ENCODE measurements around the gene ZBTB7B.
"Not testable (repeated sequence)": the region's sequence is repeated elsewhere in the genome, so short reads cannot be mapped to it uniquely, and the experiment has no call there.

ZBTB7B gene

DNA sequence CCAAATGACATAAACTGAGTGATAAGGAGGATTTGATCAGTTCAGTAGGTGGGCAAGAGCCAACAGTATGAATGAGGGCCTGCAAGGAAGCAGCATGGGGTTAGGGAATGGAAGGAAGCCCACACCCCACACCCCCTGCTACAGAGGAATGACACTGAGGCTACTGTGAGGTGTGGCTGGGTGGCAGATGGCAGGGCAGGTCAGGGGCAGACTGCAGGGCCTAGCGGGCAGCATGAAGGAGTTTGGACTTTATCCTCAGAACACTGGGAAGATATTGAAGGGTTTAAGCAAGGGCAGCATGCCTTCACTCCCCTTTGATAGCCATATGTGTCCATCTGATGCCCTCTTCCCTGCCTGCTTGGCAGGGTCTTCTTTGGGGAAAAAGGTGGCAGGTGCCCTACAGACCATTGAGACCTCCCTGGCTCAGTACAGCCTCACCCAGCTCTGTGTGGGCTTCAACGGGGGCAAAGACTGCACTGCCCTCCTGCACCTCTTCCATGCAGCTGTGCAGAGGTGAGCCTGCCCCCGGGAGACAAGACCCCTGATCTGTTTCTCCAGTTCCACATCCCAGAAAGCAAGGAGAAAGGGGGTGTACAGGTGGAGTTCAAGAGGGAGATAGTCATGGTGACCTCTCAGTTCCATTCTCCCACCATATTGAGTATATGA is 13.3 kb upstream of the ZBTB7B start:
- no peak for DNase-seq

DNA sequence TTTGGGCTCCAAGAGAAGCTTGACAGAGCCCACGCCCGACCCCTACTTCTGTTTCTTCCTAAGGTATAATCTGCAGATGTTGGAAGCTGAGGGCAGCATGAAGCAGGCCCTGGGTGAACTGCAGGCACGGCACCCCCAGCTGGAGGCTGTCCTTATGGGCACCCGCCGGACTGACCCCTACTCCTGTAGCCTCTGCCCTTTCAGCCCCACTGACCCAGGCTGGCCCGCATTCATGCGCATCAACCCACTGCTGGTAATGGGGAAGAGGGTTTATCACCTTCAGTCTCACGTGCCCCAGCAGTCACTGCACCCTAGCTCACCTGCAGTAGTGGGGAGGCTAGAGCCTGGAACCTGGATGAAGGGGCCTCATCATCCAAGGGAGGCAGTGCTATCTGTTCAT is 12.3 kb upstream of the ZBTB7B start:
- no peak for DNase-seq

DNA sequence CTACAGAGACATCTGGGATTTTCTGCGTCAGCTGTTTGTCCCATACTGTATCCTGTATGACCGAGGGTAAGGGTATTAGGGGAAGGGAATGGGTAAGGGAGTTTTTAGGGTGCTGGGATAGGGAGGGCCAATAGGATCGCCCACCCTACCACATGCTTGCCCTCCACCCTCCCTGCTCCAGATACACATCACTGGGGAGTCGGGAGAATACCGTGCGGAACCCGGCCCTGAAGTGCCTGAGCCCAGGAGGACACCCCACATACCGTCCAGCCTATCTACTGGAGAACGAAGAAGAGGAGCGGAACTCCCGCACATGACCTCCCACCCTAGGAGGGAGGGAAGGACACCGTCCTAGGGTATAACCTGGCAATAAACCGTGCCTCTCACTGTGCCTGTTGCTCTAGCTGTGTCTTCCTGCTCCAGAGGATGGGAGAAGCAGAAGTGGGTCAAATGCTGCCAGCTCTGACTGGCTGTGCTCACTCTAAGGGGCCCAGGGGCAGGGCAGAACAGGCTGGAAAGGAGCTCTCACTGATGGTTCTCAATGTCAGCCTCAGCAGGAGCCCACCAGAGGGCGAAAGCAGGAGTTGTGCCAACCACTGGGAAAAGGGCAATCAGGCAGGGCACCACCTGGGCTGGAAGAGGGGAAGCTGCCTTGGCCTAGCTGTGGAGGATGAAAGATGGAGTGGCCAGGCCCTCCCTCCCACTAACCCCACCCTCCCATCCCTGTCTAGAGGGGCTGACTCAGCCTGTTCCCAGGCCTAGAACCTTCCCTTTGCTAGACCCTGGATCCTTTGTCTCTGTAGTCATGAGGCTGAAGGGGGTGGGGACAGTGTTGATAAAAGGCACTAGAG is 9.7 kb upstream of the ZBTB7B start:
- DNase-seq: no peak

DNA sequence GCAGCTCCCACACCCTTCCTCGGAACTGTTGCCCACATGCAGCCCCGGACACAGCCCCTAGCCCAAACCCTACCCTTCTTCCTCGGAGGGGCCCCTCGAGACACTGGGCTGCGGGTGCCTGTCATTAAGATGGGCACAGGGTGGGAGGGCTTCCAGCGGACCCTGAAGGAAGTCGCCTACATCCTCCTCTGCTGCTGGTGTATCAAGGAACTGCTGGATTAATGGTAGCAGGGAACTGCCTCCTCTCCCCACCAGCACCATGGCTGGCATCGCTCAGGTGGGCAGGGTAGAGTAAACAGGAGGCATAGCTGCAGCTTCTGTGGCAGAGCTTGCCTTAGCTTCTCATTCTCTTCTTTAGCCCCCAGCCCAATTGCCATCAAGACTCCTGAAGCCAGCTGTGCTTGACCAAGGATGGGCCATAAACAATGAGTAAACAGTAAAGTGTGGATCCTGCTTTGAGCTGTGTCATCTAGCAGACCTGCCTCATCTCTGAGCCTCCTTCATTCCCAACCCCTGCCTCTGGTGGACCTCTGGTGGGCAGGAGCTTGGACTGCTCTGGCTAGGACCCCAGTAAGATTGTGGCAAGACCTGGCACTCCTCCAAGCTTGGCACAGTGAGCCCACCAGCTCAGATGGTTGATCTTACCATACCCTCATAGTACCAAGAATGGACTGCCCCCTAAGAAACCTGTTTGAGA is 8.9 kb upstream of the ZBTB7B start, which contains the start of gene LENEP:
Gene LENEP (plus strand): TSS at position 15 of the 697 bp plus-strand sequence. CDS start 22 bp downstream, at position 37.
- no peak for DNase-seq

DNA sequence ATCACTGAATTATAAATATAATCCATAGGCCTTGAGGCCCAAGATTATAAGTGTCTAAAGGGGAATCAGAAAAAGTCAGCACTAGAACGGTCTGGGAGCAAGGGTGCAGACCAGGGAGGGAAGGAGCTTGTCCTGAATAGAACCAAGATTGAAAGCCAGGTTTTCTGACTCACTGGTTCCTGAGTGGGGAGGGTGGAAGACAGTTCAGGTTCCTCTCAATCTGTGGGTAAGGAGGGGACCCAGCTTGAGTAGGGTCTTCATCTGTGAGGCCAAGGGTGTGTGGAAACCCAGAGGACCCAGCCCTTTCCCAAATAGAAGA is 8.4 kb upstream of the ZBTB7B start:
- DNase-seq: no peak

DNA sequence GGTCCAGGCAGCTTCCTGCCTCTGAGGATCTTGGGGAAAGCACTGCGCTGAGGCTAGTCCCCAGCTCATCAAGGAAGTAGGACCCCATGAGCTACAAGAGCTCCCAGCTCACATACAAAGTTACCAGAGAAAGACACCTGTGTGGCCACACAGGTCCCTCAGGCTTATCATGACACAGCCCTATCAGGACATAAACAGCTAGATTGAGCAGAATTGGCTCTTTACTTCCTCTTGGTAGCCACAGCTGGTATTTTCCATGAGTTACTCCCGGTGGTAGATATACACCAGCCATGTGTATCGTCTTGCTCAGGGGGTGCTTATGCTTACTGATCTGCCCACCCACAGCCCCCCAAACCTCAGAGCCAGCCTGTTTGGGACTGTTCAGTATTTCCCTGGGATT is 8.0 kb upstream of the ZBTB7B start:
- no peak for DNase-seq

DNA sequence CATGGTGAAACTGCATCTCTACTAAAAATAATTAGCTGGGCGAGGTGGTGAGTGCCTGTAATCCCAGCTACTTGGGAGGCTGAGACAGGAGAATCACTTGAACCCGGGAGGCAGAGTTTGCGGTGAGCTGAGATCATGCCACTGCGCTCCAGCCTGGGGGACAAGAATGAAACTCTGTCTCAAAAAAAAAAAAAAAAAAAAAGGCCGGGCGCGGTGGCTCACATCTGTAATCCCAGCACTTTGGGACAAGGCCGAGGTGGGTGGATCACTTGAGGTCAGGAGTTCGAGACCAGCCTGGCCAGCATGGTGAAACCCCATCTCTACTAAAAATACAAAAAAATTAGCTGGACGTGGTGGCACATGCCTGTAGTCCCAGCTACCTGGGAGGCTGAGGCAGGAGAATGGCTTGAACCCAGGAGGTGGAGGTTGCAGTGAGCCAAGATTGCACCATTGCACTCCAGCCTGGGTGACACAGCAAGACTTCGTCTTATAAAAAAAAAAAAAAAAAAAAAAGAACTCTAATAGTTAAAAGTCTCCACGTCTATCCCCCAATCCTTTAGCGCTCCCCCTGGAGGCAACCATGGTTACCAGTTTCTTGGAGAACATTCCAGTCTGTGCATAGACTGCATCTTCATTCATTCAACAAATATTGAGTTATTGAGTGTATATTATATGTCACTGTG is 7.2 kb upstream of the ZBTB7B start:
- not testable (repeated sequence) for DNase-seq

DNA sequence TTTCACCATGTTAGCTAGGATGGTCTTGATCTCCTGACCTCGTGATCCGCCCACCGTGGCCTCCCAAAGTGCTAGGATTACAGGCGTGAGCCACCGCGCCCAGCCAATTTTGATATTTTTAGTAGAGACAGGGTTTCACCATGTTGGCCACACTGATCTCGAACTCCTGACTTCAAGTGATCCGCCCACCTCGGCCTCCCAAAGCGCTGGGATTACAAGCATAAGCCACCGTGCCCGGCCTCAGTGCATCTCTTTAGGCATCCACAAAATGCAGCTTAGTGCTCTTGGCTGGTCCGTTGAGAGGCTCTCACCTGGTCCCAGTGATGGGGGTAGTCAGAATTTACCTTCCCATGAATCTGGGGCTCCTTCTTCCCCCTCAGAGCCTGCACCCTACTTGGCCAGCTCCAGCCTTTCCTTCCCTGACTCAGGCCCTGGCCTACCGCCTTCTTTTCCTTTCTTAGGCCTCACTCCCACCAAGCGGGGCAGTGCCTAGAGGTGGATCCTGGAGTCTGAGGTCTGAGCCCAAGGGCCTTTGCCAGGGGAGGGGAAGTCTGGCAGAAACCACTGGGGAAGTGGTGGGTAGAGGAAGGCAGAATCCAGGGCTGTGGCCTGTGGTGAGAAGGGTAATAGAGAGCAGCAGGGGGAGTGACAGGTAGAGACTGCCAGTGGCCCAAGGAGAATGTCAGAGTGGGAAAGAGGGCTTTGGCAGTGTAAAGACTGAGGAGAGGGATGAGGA is 5.5 kb upstream of the ZBTB7B start:
- no peak for DNase-seq

DNA sequence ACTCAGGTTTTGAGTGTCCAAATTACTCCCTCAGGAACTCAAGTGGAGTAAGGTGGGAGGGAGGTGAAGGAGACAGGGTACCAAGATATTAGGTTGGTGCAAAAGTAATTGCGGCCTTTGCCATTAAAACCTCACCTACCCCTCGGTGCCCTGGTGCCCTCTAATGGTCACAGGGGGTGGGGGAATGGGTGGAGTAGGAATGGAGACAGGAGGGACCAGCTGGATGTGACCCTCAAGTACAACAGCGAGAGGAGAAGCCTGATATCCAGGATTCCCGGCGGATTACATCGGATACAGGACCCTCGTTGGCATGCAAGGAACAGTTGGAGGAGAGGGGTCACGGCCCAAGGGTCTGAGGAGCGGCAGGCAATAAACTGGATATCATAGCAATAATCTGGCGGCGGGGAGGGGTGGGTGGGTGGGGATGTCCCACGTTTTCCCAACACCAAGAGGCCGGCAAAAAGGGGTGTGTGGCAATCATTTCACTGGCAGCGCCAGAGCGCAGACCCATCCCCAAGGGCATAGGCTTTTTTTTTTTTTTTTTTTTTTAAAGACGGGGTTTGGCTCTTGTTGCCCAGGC is 4.3 kb upstream of the ZBTB7B start:
- no peak for DNase-seq

DNA sequence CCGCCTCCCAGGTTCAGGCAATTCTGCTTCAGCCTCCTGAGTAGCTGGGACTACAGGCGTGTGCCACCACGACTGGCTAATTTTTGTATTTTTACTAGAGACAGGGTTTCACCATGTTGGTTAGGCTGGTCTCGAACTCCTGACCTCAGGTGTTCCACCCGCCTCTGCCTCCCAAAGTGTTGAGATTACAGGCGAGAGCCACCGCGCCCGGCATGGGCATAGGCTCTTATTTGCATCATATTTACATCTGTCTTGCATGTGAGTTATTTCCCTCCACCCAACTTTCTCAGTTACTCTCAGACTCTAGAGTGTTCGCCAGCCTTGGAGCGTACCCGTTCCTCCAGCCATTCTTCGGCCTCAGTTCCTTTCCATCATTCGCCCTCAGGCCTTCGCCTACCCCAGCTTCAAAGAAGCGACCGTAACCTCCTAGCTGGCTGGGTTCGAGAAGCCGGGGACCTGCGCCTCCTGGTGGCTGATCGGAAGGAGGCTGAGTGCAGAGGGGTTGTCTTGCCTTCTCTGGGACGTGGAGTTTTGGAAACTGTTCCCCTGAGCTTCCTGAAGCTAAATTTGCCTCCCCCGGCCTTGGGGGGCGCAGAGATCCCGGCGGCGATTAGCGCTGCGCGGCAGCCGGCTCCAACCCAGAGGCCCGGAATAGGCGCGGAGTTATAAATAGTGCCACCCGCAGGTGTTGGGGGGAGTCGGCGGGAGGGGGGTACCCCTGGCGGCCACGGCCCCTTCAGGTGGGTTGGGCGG is 3.6 kb upstream of the ZBTB7B start:
- DNase-seq: peak; percentile 74

DNA sequence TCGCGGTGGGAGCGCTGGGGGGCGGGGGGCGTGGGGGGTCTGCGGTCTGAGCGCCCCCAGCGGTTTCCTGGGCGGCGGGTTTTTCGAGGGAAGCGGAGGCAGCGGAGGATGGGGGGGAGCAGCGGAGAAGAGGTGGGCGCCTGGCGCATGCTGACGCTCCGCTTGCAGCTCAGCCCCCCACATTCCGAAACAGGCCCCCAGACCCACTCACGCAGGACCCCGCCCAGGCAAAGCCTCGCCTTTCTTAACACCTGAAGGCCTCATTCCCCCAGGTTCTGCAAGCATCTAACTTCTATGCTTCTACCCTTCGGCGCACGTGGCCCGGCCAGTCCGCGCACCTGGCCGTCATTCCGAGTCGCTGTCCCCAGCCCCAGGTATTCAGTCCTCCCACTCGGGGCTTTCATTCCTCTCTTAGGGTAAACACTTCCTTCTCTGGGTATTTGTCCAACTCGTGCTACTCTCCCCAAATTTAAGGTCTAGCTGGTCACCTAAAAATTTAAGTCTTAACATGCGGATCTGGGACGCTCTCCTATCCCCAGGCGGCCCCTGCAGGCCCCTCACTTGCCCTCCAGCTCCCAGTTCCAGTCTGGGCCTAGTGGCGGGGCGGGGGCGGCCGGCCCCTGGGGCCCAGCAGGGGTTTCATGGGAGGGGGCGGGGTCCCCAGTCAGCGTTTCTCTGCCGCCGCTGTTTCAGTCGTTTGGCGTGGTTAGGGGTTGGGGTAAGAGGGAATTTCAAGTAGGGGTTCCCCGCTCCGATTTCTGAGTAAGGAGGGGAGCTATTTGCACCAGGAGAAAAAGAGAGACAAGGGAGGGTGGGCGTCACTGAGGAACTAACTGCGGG is 2.8 kb upstream of the ZBTB7B start:
- DNase-seq: no peak

DNA sequence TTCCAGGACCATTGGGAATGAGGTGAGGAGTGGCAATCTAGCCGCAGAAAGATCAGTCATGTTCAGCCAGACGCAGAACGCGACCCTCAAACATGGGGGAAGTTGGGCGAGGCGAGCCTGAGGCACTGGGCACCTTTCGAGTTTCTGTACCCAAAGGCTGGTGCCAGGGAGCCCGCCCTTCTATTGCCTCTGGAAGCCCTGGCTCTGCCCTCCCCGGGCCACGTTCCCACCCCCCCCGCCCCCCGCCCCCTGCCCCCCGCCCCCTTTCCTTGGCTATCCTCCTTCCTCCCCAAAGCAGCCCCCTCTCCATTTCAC is 2.2 kb upstream of the ZBTB7B start:
- no peak for DNase-seq

DNA sequence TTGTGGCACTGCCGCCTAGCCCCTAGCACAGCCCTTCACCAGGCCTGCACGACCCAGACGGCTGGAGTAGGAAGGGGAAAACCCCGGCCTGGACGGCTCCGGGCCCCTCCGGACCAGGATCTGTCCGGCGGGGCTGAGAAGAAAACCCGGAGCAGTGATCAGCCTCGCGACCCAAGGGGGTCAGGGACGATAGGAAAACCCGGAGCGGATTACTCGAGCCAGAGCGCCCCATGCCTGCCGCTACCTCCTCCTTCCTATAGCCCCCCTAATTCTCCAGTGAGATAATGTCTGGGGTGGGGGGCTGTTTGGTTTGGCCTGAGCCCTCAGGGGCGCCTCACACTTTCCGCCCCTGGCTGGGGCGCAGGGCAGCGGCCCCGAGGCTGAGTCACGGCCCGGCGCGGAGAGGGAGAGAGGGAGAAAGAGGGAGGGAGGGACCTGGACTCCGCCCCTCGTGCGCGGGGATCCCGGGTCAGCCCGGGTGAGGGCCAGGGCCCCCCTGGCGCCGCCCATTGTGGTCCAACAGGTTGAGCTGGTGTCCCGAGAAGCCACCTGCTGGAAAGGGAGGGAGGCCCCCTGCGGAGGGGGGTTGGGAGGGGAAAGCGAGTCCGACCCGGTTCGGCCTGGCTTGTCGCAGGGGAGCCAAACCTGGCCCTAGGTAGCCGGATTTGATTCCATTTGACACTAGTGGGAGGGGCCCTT is 1.7 kb upstream of the ZBTB7B start:
- peak; percentile 81 for DNase-seq

DNA sequence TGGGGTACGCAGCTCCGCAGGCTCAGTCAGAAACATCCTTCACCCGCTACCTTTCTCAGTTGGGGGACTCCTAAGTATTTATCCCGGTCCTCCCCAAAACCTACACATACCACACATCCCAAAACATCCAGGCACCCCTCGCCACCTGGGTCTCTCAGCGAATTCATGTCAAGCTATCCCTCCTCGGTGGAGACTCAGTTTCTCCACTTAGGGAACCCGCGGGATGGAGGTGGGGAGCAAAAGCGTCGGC is 1.3 kb upstream of the ZBTB7B start:
- no peak for DNase-seq

DNA sequence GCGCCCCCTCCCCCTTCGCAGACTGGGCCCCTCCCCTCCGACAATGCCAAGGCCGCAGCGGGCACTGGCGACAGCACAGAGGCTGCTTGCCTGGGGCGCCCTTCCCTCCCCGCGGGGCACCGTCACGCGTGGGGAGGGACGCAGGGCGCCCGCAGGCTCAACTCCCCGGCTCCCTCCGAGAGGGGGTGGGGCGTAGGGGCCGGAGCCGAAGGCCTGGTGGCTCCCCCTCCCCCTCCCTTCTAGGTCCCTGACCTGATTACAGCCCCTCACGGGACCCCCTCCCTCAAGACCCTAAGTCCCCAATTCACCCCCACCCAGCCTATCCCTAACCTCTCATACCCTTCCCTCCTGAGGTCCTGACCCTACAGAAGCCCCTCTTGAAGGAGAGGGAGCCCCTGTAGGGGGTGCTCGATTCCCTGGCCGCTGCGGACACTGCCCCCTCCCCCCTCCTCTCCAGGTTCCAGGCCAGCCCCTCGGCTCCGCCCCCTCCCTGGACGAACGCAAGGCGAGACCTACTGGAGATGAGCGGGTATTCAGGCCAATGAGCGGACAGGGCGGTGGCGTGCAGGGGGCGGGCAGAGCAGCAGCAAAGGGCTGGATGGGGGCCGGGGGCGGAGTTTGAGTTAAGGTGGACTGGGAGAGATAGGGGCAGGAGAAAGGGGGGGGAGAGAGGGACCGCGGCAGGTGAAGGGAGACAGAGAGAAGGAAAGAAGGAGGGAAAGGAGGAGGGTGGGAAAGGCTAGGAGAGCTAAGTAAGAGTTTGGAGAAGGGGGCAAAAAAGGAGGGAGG is 733 bp upstream of the ZBTB7B start:
- peak; percentile 98 for DNase-seq

DNA sequence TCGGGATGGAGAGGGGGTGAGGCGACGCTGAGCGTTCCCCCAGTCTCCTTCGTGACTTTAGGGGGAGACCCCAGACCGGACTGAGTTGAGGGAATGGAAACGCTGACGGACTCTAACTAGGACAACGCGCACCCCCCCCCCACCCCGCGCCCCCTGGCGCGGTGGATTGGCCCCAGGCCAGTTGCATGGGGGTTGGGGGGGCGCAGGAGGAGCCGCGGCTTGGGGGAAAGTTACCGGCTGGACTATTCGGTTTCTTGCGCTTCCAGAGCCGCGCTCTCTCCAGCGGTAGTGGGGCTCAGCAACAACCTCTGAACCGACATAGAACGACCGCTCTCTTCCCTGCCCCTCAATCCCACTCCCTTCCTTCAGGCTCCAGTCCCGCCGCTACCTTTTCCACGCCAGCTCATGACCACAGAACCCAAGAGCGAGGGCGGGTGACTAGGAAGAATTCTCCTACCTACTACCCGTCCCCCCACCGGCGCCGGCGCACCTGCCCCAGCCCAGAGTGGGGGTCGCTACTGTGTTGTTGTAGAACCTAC is 694 bp downstream of the ZBTB7B start:
- no peak for DNase-seq

DNA sequence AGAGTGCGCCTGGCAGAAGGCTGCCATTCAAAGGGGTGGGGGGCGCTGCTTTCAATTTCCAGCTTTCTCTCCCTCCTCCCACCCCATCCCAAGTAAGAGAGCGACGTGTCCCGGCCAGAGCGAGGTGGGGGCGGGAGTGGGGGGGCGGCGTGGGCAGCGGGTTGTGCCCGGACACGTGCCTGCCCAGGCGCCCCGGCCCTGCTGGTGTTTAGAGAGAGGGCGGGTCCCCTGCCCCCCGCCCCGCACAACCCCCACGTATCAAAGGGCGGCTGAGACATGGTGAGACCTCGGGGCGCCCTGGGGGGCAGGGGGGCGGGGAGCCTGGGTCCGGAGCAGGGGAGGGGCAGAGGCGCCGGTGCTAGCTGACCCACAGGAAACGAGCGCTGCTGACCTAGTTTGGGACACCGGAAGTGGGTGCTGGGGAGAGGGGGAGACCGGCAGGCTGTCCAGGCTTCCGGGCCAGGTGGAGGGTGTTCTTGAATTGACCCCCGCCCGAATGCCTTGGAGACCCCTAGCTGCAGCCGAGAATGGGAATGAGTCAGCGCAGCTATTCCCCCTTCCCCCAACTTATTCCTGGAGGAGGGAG is 1.3 kb downstream of the ZBTB7B start:
- DNase-seq: no peak

DNA sequence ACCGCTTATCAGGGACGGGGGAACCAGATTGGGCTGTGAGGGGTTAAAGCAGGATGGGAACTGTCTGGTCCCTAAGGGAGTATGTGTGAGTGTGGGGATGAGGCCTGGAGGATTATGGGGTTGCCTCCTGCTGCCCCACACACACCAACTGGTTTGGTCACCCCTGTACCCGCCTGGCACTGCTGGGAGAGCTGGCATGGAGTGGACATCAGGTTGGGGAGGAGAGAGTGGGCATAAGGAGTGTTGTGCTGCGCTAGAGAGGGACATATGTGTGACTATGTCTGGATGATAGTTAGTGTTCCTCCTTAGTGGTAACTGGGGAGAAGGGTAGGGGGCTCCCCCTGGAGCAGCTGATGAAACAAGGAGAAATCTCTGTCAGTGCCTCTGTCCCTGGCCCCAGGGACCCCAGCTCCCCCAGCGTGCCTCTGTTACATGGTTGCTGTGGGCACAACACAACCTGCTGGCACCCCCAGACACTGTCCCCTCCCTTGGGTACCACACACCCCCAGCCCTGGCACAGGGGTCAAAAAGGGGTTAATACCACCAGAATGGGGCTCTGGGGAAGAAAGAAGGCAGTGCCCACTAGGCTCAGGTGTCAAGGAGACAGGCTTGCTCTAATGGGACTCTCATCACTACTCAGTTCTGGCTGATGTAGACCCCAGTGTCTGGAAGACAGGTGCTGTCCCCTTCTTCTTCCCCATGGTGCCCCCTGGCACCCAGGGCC is 1.9 kb downstream of the ZBTB7B start:
- no peak for DNase-seq

Data from activated CD4-positive, CD25-positive, alpha-beta regulatory T cell treated with anti-CD3 and anti-CD28 coated beads, Interleukin-2, amount 50 U/mL, for 72 hours (primary cell).